ENCODE data around the gene GYPE.
"Not testable (repeated sequence)": the region's sequence is repeated elsewhere in the genome, so short reads cannot be mapped to it uniquely, and the experiment has no call there.

The GYPE gene

DNA sequence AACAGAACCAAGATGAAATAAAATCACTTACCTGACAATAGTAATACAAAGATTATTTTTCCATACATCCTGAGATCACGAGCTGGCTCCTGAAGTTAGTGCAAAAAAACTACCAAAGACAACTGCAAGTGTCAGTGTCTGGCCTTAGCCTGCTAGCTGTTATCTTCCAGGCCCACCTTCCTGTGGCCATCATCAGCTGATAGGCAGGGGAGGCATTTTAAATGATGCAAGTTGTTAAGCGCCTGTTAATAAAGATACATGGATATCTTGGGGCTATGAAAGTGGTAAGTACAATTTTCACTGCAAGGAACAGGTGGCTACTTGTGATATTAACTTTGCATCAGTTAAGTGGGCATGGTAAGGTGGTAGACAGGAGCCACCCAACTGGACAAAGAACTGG is at the start of gene GYPE:
Gene GYPE (minus strand): TSS at position 120 of the 400 bp plus-strand sequence. CDS start 52 bp downstream, at position 68.
- DNase-seq, result not testable (repeated sequence)

DNA sequence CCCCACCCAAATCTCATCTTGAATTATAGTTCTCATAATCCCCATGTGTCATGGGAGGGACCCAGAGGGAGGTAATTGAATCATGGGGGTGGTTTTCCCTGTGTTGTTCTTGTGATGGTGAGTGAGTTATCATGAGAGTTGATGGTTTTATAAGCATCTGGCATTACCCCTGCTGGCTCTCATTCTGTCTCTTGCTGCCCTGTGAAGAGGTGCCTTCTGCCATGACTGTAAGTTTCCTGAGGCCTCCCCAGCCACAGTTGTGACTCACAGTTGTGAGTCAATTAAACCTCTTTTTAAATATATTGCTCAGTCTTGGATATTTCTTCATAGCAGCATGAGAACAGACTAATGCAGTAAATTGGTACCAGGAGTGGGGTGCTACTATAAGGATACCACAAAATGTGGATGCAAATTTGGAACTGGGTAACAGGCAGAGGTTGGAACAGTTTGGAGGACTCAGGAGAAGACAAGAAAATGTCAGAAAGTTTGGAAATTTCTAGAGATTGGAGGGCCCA is 46.2 kb upstream of the GYPE start:
- not testable (repeated sequence) for DNase-seq

DNA sequence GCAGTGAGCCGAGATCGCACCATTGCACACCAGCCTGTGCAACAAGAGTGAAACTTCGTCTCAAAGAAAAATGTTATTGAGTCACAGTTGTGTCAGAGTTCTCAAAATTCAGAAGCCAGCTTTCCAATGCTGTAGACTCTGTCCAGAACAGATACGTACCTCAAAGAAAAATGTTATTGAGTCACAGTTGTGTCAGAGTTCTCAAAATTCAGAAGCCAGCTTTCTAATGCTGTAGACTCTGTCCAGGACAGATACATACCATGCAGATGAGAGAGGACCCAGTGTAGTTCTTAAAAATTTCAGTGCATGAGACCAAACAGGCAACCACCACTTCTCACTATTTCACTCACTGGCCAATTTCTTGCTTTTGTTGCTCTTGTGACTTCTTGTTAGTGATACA is 45.6 kb upstream of the GYPE start:
- DNase-seq, result not testable (repeated sequence)

DNA sequence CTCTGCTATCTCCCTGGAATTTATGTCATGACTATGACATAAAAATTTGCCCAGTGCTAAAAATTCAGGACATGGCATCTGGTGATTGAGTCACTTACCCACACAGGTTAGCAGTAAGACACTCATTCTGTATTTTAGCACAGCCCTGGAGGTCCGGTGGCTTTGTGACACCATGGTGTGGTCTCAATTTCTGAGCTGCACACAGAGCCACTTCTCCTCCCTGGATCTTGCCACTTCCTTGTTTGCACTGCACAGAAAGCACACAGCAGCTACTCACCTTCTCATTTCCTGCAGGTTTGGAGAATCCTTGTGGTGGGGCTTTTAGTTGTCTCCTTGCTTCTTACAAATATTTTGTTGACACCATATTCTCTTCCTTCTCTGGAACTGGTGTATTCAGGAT is 44.8 kb upstream of the GYPE start:
- not testable (repeated sequence) for DNase-seq

- DNase-seq, result not testable (repeated sequence)
Measured at GRCh38 chr4:143947493-143947892, 42.1 kb upstream of the GYPE start.

DNA sequence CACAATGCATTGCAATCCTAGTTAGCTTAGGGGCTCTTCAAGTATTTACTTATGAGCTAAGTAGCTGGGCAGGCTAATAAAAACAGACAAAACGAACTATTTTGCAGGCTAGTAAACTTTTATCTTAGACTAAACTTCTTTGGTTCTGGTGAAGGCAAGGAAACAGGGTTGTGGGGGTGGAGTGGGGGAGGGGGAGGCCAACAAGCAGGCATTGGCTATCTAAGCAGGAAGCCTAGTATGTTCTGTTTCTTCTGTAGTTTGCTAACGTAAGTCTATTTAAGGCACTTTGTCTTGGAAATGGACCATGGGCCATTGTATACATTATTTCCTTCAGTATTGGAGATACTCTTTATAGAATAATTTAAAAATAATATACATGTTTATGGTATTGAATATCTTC is 35.3 kb upstream of the GYPE start:
- not testable (repeated sequence) for DNase-seq

- DNase-seq, result no peak
Measured at GRCh38 chr4:143939528-143939927, 34.2 kb upstream of the GYPE start.

GRCh38 chr4:143938890-143939289 is 33.5 kb upstream of the GYPE start:
- DNase-seq, result not testable (repeated sequence)

- DNase-seq, result no peak
Measured at GRCh38 chr4:143921181-143921580, 15.8 kb upstream of the GYPE start.

GRCh38 chr4:143916485-143916884 is 11.1 kb upstream of the GYPE start:
- DNase-seq, result not testable (repeated sequence)

- not testable (repeated sequence) for DNase-seq
Measured at GRCh38 chr4:143912478-143912877, 7.1 kb upstream of the GYPE start.

- peak; percentile 60 for DNase-seq
Measured at GRCh38 chr4:143911528-143912417, 6.4 kb upstream of the GYPE start.

- DNase-seq, result not testable (repeated sequence)
Measured at GRCh38 chr4:143910906-143911305, 5.5 kb upstream of the GYPE start.

DNA sequence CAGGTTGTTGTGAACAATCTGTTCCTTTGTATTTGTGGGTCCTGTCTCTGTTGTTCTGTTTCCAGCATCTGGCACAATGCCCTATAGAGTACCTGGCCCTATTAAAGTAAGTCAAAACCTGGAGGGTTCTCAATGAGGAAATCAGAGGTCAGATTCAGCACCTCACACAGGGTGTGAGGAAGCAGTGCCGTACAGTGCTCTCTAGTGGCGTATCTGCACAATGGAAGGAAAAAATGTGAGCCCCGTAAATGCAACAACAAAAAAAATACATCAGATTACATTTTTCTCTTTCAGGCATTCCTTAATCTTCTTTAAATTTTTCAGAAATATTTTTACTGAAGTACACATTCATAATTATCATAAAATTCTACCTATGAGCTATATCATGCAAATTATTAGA is 2.5 kb upstream of the GYPE start:
- DNase-seq, result not testable (repeated sequence)

- not testable (repeated sequence) for DNase-seq
Measured at GRCh38 chr4:143904431-143904830, 928 bp downstream of the GYPE start.

DNA sequence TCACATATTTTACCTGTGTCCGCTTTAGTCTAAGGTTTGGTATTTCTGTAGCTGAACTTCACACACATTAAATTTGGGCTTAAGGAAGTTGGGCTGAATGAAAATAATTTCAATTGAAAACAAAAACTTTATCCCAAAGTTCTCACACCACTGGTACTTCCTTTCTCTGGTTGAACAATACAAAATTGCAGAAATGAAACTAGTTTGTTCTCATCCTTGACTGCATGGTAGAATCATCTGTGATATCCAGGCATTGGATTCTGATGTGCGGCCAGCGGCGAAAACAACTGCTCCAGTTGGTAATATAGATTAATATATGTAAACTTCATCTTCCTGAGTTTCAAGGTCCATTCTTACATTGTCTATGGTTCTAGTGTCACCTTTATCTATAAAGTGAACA is 15.0 kb downstream of the GYPE start:
- not testable (repeated sequence) for DNase-seq

DNA sequence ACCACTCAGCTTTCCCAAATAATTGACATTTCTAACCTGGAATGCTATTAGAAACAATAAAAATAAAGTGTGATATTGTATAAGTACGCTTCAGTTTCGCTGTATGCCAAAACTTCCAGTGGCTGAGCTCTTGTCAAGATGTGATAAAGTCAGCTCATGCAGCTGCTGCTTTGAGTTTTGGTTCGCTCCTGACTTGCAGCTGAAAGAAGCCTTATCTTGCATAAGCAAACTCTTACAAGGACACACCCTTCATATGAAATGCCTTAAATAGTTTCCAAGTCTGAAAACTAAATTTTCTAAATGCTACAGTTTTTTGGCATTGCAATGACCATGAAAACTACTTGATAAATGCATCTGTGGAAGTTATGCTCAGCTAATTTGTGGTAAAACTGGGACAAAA is 17.2 kb downstream of the GYPE start:
- not testable (repeated sequence) for DNase-seq

DNA sequence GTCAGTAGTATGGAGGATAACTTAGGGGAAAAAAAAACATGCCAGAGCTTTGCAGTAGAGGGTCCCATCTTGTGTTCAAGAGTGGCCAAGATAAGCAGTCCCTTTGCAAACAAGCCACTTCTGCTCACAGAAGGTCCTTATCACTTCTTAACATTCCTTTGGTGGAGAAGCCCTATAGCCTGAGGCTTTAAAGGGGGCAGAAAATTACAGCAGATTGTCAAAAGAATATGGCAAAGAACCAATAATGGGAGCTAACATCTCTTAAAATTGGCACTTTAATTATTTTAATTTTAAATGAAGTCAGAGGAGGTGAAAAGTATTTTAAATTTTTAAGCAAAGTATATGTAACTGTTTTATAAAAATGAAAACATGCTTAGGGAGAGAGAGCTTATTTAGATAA is 20.4 kb downstream of the GYPE start:
- DNase-seq, result not testable (repeated sequence)

DNA sequence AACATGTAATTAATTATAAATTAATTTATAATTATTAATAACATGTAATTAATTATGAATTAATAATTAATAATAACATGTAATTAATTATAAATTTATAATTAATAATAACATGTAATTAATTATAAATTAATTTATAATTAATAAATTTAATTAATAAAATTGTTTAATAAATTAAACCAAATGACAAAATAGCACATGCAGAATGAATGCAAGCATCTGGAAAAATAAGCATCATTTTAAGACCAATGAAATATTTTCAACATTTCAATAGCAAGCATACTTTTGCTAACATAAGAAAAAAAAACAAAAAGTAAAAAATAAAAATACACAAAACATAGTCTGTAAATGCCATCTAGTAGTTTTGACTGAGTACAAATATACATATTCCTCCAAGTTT is 21.8 kb downstream of the GYPE start:
- no peak for DNase-seq

DNA sequence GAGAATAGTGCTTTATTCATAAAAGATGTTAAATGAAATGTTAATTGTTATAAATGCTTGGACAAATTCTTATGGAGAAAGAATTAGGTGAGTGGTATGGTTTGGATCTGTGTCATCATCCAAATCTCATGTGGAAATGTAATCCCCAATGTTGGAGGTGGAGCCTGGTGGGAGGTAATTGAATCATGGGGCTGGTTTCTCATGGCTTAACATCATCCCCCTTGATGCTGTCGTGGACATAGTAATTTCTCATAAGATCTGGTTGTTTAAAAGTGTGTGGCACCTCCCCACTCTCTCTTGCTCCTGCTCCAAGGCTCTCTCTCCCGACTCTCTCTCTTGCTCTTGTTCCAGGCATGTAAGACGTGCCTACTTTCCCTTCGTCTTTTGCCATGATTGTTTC is 22.5 kb downstream of the GYPE start:
- DNase-seq, result no peak

GRCh38 chr4:143879561-143879960 is 25.8 kb downstream of the GYPE start:
- DNase-seq, result not testable (repeated sequence)

DNA sequence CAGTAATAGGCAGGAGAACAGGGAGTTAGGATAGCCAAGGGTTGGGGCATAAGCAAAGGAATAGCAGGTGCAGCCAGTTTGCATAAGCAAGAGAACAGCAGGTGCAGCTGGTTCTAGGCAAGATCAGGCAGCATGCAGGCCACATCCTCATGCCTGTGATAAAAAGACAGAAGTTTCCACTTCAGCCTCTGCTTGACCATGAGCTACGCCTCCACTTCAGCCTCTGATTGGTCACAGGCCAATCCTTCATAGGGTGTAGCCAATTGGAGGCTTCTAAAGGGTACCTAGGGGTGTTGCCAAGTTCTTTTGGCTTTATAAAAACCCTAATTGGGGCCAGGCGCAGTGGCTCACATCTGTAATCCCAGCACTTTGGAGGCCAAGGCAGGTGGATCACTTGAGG is 30.0 kb downstream of the GYPE start:
- not testable (repeated sequence) for DNase-seq

DNA sequence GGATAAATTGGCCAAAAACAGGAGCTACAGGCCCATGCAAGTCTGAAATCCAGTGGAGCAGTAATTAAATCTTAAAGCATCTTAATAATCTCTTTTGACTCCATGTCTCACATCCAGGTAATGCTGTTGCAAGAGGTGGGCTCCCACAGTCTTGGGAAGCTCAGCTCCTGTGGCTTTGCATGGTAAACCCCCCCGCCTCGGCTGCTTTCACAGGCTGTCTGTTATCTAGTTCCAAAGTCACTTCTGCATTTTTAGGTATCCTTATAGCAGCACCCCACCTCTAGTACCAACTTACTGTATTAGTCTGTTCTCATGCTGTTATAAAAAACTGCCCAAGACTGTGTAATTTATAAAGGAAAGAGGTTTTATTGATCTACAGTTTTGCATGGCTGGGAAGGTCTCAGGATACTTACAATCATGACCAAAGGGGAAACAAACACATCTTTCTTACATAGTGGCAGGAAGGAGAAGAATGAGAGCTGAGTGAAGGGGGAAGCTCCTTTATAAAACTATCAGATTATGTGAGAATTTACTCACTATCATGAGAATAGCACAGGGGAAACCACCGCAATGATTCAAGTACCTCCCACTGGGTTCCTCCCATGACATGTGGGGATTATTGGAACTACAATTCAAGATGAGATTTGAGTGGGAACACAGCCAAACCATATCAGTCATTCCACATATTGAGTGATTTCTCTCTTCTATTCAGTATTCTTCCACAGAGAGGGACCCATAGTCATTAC is 34.7 kb downstream of the GYPE start:
- not testable (repeated sequence) for DNase-seq

DNA sequence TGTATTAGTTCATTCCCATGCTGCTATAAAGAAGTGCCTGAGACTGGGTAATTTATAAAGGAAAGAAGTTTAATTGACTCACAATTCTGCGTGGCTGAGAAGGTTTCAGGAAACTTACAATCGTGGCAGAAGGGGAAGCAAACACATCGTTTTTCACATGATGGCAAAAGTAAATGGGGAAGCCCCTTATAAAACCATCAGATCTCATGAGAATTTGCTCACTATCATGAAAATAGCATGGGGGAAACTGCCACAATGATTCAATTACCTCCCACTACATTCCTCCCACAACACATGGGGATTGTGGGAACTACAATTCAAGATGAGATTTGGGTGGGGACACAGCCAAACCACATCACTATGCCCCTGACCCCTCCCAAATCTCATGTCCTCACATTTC is 35.4 kb downstream of the GYPE start:
- not testable (repeated sequence) for DNase-seq
